Left hindlimb (tissue), 1 donor: ENCODE results near the gene RSPH9.
"Not testable (repeated sequence)": the region's sequence is repeated elsewhere in the genome, so short reads cannot be mapped to it uniquely, and the experiment has no call there.

ENCODE experiments used
- DNase-seq: peaks from one replicate; pipeline ENCODE4 v3.0.0-alpha.2; 2018

RSPH9 gene

DNA sequence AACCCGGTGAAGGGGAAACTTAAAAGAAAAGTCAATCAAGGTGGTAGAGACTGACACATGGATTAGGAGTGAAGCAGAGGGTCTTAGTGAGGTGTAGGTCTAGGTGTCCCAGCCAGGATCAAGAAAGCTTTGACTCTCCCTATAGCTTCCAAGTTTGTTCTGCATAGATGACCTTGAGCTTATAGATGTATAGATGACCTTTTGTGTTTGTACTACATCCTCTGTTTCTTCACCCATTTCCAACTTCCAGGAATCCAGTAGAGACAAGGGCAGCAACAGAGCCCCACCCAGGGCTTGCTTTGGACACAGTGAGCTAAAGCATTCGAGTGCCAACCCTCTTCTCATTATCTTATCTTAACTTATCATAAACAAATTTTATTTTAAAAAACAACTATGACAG, 44.6 kb downstream of the RSPH9 start:
- no peak for DNase-seq

DNA sequence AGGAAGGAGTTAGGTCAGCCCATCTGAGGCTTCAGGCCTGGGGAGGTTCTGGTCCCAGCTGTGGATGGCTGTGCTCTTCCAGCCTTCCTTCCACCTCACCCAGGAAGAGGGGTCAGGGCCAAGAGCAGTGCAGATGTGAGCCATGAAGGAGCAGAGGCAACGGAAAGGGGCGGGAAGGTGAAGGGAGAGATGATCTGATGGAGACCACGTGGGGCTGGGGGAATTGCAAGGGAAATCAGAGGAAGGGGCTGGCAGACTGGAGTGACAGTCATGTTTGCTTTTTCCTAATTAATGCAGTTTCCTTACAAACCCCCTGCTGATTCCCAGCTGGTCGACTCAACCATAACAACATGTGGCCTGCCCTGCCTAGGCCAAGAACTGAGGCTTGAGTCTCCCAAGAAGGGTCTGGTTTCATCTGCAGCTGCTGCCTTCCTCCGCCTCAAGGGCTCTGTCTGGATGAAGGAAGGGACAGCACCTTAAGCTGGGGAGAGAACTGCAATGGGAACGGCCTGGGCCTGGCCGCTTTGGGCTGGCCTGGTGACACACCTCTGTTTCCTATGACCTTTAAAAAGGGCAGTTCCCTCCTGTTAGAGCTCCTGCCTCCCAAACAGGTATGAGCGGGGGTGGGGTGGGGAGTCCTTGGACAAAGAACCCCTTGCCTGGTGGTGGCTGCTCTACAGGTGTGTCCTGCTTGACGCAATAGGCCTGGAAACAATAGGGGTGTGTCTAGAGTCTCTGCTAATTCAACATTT, 50.6 kb downstream of the RSPH9 start:
- peak; percentile 67 for DNase-seq

DNA sequence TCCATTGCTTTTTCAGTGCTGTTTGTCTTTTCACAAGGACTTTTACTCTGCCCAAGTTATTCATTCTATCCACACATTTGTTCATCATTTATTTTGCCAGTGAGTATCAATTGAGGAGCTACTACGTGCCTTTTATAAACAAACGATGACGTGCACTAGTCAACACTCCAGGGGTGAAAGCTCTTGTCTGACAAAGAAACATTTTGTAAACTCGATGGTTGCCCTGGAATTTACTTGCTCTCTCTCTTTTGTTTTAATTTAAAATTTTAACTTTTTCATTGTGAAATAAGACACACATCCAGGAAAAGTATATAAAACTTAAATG, 51.1 kb downstream of the RSPH9 start:
- DNase-seq = no peak

DNA sequence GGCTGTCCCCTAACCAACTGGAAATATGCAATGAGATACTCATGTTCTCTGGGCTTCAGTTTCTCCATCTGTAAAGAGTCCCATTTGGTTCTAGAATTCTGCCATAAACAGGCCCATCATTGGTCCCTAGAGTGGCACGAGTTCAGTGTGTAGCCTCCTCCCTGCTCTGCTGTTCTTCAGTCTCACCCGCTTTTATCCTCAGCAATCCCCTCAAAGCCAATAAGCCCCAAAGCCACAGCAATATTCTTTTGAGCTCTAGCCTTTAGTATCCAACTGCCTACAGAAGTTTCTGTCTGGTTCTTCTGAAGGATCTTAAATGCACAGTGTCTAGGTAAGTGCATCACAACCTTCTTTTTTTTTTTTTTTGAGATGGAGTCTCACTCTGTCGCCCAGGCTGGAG, 52.6 kb downstream of the RSPH9 start:
- DNase-seq = no peak

DNA sequence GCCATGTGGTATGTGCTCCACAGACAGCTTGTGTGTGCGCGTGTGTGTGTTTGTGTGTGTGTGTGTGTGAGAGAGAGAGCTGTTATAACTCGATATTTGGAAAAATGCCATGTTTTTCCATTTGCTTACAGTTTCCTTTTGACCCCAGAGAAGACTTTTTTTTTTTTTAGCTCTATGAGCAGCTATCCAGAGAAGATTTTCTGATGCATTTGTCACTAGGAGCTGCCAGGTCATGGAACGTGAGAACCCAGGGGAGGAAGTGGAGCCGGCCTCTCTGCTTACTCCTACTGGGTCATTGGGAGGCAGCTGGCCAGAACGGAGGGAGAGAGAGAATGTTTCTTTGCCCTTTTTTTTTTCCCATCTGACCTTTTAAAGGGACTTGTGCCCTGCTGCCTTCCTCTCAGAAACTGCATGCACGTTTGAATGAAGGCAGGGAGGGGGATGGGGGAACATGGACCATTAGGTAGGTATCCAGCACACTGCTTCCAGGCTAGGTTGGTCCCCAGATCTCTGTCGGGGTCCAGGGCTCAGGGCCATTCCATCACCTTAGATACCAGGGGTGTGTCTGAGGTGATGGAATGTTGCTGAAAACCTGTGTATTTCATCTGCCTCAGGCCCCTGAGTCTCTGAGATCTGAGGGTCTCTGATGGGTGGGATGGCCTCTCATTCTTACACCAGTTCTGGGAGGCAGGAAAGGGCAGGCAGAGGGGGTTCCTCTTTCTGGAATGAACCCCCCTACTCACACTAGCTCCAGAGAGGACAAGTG, 53.9 kb downstream of the RSPH9 start:
- DNase-seq = no peak

DNA sequence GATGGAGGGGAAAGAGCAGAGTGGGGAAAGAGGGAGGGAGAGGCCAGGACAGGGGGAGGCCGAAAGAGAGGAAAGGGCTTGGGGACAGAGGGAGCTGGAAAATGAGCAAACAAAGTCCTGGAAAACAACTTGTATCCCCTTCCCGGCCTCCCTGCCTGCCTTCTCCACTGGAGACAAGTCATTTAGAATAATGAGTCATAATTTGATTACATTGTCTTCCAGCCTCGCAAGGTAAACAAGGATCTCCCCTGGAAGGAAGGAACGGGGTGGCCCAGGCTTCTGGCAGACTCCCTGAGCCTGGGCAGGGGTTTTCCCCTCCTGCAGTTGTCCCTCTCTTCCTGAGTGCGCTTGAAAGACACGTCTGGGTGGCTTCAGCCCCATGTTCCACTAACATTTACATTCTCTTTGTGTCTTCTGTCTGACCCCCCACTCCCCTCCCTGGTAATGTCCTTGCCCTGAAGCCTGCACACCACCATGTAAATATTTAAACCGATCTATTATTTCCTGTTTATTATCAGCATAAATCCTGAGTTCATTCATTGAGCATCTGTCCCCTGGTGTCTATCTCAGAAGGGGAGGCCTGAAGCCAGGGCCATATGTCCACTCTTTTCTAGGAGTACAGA, 54.8 kb downstream of the RSPH9 start:
- no peak for DNase-seq

DNA sequence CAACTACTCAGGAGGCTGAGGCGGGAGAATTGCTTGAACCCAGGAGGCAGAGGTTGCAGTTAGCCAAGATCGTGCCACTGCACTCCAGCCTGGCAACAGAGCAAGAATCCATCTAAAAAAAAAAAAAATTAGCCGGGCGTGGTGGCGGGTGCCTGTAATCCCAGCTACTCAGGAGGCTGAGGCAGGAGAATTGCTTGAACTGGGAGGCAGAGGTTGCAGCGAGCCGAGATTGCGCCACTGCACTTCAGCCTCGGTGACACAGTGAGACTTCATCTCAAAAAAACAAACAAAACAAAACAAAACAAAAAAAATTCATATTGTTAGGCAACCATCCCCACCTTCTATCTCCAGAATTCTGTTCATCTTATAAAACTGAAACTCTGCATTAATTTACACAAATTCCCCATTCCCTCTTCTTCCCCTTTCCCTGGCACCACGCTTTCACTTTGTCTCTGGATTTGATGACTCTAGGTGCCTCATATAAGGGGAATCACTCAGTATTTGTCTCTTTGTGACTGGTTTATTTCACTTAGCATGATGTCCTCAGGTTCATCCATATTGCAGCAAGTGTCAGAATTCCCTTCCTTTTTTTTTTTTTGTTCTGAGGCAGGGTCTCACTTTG, 56.2 kb downstream of the RSPH9 start:
- DNase-seq = not testable (repeated sequence)

DNA sequence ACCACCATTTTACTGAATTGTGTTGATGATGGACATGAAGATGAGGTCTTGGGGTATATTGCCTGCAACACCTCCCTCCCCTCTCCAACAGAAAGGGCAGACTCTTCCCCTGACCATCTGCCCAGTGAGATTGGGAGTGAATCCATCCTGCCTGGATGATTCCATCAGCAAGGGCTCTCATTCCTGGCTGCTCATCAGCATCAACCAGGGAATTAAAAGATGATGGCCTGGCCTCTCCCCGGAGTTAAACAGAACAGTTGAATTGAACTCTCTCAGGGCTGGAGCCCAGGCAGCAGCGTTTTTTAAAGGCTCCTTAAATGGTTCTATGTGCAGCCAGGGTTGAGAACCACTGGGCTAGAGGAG, 57.3 kb downstream of the RSPH9 start:
- no peak for DNase-seq

DNA sequence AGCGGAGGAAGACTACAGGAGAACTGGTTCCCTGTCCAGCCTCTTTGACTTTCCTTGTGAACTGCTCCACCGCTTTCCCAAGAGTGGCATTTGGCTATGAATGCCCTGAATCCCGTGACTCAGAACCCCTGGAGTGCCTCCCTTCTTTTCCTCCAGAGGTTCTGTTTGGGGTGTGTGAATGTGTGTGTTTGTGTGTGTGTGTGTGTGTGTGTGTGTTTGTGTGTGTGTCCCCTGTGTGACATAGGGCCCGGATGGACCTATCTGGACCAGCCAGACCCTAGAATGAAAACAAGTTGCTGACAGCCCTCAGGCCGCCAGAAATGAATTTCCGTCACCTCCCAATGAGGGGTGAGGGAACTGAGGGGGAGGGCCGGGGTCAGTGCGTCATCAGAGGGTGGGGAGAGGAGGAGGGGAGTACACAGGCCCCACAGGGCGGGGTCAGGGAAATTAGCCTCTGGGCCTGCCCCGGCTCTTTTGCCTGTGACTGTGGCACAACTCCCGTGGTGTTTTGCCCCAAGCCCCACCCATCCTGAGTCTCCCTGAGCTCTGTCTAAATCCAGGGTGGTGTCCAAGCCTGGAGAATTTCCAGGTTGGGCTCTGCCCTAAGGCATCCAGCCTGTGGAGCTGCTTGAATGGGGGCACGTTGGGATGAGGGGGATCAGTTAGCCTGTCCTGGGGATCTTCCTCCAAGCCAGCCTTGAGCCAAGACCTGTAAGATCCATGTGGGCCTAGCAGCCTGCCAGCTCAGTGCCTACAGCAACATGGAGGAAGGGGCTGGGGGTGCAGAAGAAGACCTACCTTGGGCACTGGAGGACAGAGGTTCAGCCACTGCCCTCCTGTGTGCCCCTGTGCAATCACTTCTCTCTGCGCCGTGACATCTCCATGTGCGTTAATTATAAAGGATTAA, 58.0 kb downstream of the RSPH9 start:
- DNase-seq = peak; percentile 90

DNA sequence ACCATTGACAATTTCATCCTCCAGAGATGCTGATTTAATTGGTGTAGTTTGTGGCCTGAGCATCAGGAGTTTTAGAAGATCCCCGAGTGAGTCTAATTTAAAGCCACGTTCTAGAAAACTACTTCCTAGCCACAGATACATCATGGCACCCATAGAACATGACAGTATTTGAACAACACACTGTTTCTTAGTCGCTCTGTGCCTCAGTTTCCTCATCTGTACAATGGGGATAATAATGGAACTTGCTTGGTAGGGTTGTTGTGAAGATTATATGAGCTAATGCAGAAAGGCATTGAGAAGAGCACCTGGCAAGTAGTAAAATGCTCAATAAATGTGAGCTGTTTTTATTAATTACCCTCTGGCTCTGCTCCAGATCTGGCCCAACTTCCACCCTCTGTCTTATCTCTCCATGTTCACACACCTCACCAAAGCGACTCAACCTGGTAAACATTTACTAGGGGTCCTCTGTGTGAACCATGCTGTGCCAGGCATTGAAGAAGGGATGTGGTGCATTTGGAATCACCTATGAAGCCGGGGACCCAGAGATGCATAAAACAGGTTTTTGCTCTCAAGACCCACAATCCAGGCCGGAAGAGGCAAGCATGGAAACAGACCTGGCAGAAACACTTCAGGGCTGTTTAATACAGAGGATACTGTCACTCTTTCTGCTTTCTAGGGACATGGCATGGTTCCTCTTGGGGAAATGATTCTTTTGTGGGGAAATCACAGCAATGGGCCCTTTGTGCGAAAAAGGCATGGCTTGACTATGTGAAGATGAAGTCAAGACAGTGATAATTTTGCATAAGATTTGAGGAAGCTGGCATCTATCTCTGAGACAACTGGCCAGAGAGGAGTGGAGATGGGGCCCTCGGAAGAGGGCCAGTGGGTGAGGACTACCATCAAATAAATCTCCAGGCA, 58.9 kb downstream of the RSPH9 start:
- DNase-seq = no peak

DNA sequence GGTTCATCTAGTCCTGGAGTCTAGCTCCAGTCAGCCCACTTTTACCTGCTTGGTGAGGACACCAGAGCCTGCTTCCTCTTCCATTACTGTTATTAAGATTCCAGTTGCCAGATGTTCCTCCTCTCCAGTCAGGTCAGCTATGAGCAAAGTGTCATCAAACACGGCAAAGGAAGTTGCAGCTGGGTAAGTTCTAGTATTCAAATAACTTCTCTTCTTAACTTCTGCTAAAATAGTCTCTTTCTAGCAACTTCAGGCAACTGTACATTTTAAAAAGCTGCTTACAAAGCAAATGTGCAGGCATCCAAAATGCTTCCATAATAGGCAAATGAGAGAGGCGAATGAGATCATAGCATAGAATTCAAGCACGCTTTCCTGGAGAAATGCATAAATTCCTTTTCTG, 61.2 kb downstream of the RSPH9 start:
- DNase-seq = no peak

DNA sequence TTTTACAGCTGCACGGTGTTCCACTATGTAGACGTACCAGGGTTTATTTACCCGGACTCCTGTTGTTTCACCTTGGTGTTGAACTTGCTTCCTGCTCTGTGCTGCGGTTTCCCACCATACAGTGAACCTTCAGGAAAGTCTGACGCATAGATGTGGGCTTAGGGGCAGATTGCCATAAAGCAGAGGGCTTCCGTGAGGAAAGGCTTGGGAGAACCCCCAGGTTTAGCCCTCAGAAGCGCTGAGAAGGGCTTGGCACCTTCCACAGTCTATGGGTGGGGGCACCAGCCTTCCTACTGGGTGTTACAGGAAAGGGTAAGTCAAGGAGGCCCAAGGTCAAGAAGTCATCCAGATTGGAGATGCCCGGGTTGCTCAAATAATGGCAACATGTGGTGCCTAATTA, 62.0 kb downstream of the RSPH9 start:
- no peak for DNase-seq

DNA sequence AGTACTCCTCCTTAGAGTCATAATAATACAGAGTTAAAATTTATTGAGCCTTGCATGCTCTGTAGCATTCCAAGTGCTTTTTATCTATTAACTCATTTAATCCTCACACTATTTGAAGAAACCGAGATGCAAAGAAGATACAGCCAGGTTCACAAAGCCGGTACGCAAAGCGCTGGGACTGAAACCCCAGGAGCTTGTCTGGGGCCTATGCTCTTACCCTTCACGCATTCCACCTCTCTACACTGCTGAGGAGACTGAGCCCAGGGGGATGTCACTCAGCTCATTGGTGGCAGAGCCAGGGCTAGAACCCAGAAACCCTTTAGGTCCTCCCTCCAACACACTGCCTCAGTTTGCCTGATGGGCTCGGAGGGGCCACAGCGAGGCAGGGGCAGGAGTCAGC, 62.4 kb downstream of the RSPH9 start:
- DNase-seq = no peak

DNA sequence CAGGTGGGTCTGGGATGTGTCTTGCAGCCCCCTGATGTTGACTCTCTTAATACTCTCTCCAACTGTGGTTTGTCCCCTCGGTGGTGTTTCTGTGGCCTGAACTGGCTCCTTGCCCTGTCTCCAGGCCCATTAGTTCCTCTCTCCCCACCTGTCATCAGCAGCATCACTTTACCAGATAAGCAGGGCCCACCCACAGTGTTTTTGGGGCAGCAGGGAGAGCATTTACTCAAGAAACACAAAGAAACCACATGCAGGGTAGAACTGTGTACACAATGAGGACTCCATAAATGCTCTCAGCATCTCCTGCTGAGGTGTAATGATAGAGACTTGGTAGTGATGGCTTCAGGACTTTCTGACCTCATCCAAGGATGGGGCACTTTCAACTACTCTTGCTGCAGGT, 62.9 kb downstream of the RSPH9 start:
- DNase-seq = no peak

DNA sequence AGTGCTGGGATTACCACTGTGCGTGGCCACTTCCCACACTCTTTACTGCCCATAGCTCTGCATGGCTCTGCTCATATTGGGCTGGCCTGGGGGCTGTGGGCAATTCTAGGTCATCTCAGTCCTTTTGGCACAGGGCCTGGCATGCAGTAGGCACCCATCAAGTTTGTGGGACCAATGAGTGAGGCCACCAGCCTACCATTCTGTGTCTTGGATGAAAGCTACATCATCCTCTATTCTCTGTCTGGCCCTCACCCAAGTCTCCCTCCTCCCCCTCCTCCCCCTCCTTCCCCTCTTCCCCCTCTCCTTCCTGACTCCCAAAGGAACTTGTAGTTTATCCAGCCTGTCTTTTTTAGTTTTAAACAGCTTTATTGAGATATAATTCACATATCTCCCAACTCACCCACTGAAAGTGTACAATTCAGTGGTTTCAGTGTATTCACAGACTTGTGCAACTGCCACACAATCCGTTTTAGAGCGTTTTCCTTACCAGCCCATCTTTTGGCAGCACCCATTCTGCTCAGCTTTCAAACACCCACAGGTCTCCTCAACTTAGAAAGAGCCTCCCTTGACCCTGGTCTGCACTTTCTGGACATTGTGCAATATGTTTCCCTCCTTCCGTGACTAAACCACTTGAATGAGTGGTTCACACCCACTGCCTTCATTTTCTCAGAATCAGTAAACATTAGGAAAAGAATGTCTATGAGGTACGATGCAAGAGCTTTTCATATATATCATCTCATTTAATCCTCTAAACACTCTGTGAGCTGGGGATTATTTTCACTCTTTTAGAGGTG, 64.2 kb downstream of the RSPH9 start:
- no peak for DNase-seq

DNA sequence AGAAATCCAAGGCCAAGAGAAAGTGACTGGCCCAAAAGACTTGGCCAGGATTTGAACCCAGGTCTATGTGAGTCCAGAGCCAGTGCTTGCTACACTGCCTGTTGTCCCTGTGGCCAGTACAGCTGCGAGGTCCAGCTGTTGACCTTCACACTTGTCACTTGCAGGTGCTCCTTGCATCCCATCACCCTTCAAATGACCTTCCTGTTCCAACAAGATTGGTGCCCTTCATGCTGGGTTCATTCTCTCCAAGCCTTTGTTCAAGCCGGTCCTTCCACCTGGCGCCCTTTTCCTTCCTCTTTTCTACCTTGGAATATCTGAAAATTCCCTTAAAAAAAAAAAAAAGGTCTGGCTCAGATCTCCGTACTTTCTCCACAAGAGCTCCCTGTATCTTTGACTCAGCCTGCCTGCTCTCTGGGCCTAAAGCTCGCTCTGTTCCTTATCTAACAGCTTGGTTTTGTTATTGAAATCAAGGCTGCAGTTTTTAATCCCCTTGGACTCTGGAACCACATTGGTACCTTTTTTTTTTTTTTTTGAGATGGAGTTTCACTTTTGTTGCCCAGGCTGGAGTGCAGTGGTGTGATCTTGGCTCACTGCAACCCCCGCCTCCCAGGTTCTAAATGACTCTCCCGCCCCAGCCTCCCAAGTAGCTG, 64.9 kb downstream of the RSPH9 start:
- no peak for DNase-seq

DNA sequence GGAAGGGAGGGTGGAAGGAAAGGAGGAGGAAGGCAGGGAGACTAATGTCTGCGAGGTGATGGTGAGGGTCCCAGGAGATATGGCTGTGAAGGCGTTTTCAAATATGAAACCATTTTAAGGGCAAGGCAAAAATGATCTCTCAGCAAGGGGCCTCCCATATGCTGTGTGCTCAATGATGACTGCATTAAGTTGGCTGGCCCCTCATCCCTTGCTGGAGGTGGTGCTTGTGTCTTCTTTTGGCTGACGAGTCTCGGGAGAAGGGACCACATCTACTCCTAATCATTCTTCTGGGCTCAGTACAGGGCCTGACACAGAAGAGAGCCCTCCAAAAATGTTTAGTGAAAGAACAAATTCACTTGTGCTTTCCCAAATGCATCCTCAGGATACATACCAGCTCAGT, 65.7 kb downstream of the RSPH9 start:
- no peak for DNase-seq

DNA sequence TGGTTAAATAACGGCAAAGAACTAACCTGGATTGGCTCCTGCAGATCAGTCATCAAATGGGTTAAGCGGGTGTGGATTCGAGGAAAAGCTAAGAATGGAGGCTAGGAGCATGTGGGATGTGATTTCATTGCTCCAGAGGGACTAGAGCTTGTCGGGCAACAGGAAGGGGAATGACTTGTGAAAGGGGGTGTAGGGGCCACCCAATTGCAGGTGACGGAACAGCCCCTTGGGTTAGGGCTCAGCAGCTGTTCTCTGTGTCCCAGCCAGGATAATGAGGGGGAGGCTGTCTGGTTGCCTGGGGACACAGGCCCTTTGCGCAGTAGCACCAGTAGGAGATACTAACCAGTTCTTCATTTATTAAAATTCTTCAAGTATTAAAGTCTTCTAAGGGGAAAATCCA, 67.7 kb downstream of the RSPH9 start:
- DNase-seq = no peak

DNA sequence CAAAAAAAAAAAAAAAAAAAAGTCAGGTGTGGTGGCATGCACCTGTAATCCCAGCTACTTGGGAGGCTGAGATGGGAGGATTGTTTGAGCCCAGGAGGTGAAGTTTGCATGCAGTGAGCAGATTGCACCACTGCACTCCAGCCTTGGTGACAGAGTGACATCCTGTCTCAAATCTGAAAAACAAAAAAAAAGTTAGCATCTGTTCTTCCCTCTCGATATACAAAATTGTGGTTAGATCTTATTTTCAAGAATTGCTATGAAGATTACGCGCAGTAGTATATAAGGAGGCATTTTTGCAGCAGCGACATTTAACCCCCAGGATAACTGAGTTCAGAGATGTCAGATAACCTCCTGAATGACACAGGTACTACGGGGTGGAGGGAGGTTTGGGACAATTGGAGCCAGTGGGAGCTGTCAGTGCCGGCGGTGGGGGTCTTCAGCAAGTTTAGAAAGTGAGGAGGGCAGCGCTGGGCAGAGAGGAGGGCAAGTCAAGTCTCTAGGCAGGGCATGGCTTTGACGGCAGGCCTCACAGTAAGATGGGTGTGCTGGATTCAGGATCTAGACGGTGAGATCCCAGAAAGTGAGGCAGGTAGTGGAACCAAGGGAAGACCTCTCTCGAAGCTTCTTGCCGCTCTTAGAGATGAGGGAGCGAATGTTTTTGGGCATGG, 68.9 kb downstream of the RSPH9 start:
- no peak for DNase-seq
